K562 (cell line): ENCODE results near the gene KCNB1. TPM values are rescaled to one million over a fixed set of nuclear protein-coding genes. Genes with fewer than 3 reads are reported as not detected.

Experiments used
- ATAC-seq: fragments of 200-7000 bp; cut with Tn5 transposase; 3 replicates; pipeline ENCODE4 v1.9.1; 2020; ENCODE audit warnings: moderate library complexity
- BruUV-seq: library from RNA; stranded (reverse); fragments of 400-500 nt; replicated peaks from 2 replicates; lab custom pipeline; 2021; lab: Mats Ljungman, UMichigan
- CTCF ChIA-PET: fragments of 300-600 bp; formaldehyde crosslinking; extraction: SDS; loops from one replicate; lab custom pipeline; 2021; ENCODE audit warnings: low intra/inter-chr PET ratio; lab: Yijun Ruan, JAX
- POLR2A ChIA-PET: fragments of 300-600, 350-650 bp; sonication (Branson Sonifier 250); formaldehyde crosslinking; extraction: SDS; loops from one replicate; lab custom pipeline; 2021; ENCODE audit warnings: antibody characterized with exemption, inconsistent platforms; lab: Yijun Ruan, JAX
- DNase-seq, 4 experiments: peaks; one replicate each; pipeline versions ENCODE4 v3.0.0 to v3.0.0-alpha.2; 2011 to 2018; ENCODE audit warnings: low spot score in 3 of 4, mixed read lengths in 3 of 4; ENCODE audit errors: extremely low read depth in 1 of 4
- FAIRE-seq: peaks from 2 replicates; lab custom pipeline; 2011; peaks lifted over from hg19 to GRCh38; lab: Jason Lieb, UNC
- H2AFZ ChIP-seq: 2 replicates; pipeline ENCODE4 v1.6.0; 2011; ENCODE audit warnings: low read depth, low read length, control low read depth, inconsistent platforms
- H3K27ac ChIP-seq: fragments of 200-600 bp; 3 replicates; pipeline ENCODE4 v1.8.0; 2011; ENCODE audit warnings: low read depth, mild to moderate bottlenecking, control low read depth, inconsistent platforms, low read length, moderate library complexity, mixed read lengths; ENCODE audit errors: extremely low read depth
- H3K27me3 ChIP-seq, 2 experiments: fragments of 300-600 bp in 1 of 2; 2 replicates in 1 of 2; 3 replicates in 1 of 2; pipeline versions ENCODE4 v1.6.0 to v1.8.0; 2011; ENCODE audit warnings: inconsistent platforms in 2 of 2, low read length in 2 of 2, mild to moderate bottlenecking in 1 of 2, mixed read lengths in 1 of 2, moderate library complexity in 1 of 2; ENCODE audit not compliant: control insufficient read depth in 2 of 2, insufficient read depth in 2 of 2
- H3K36me3 ChIP-seq: fragments of 300-600 bp; 3 replicates; pipeline ENCODE4 v1.8.0; 2011; ENCODE audit warnings: mild to moderate bottlenecking, low read length, inconsistent platforms; ENCODE audit not compliant: control insufficient read depth, insufficient read depth
- H3K4me1 ChIP-seq, 2 experiments: fragments of 200-600 bp in 1 of 2; replicated peaks in 1 of 2; 2 replicates in 1 of 2; 3 replicates in 1 of 2; pipeline versions ENCODE4 v1.5.1 to v1.8.0; 2011; ENCODE audit warnings: inconsistent platforms in 2 of 2, low read length in 2 of 2, mild to moderate bottlenecking in 1 of 2, mixed read lengths in 1 of 2, moderate library complexity in 1 of 2; ENCODE audit not compliant: control insufficient read depth in 2 of 2, insufficient read depth in 2 of 2
- H3K4me2 ChIP-seq: 2 replicates; pipeline ENCODE4 v1.6.1; 2011; ENCODE audit warnings: low read length, control low read depth, inconsistent platforms, mixed read lengths; ENCODE audit not compliant: insufficient read depth
- H3K4me3 ChIP-seq: fragments of 200-600 bp; sonication (generic), shearing (Covaris generic); 2 replicates; pipeline ENCODE4 v1.5.1; 2016; ENCODE audit warnings: control low read depth, inconsistent platforms
- H3K79me2 ChIP-seq: fragments of 200-600 bp; 3 replicates; pipeline ENCODE4 v1.8.0; 2011; ENCODE audit warnings: low read length, inconsistent platforms; ENCODE audit not compliant: control insufficient read depth, insufficient read depth
- H3K9ac ChIP-seq, 2 experiments: 2 replicates each; pipeline versions ENCODE4 v1.6.0 to v1.6.1; 2011; ENCODE audit warnings: low read depth in 2 of 2, low read length in 2 of 2, control low read depth in 1 of 2, inconsistent platforms in 1 of 2, mild to moderate bottlenecking in 1 of 2, mixed read lengths in 1 of 2; ENCODE audit not compliant: insufficient read depth in 1 of 2
- H3K9me1 ChIP-seq: one replicate; pipeline ENCODE4 v1.6.0; 2011; ENCODE audit warnings: inconsistent platforms, mild to moderate bottlenecking, low read length, moderate library complexity; ENCODE audit not compliant: control insufficient read depth, insufficient read depth
- H3K9me3 ChIP-seq: replicated peaks from 2 replicates; pipeline ENCODE4 v1.5.1; 2011; ENCODE audit warnings: low read depth, low read length, inconsistent platforms; ENCODE audit not compliant: control insufficient read depth, insufficient read depth
- H4K20me1 ChIP-seq: replicated peaks from 2 replicates; pipeline ENCODE4 v1.6.1; 2011; ENCODE audit warnings: low read length, inconsistent platforms, mixed read lengths; ENCODE audit not compliant: control insufficient read depth, insufficient read depth
- CBX8 ChIP-seq: fragments of 200-600 bp; sonication (generic); IDR thresholded peaks from 2 replicates; pipeline ENCODE4 v1.6.1; 2012; ENCODE audit warnings: borderline replicate concordance, mixed run types, low read depth, mild to moderate bottlenecking, moderate library complexity, mixed read lengths, low read length, control low read depth, inconsistent platforms; ENCODE audit not compliant: poor library complexity, severe bottlenecking; ENCODE audit errors: extremely low read depth
- E2F3 ChIP-seq: fragments of 250-450 bp; sonication (Bioruptor Pico); IDR thresholded peaks from 2 replicates; pipeline ENCODE4 v1.4.0; 2020; ENCODE audit warnings: mild to moderate bottlenecking
- E2F8 ChIP-seq: fragments of 450-650 bp; IDR thresholded peaks from 2 replicates; pipeline ENCODE4 v1.7.1; 2018; ENCODE audit warnings: mild to moderate bottlenecking, low read depth; ENCODE audit not compliant: partially characterized antibody
- RNF2 ChIP-seq: sonication (generic); IDR thresholded peaks from 2 replicates; pipeline ENCODE4 v1.6.1; 2016
- ZC3H4 ChIP-seq: sonication (generic); formaldehyde crosslinking; IDR thresholded peaks from 2 replicates; pipeline ENCODE4 v1.9.0; 2021; ENCODE audit warnings: missing genetic modification reagents, borderline replicate concordance
- WGBS: fragments of 100-300 bp; shearing (Covaris generic); methylation state at CpG from one replicate; pipeline ENCODE4 v1.1.6; 2016; ENCODE audit warnings: low coverage, mixed read lengths; ENCODE audit not compliant: insufficient coverage; ENCODE audit errors: missing lambda C conversion rate; 5-methylcytosine and 5-hydroxymethylcytosine counted together
- in situ Hi-C: fragments of 300-500 bp; cut with MboI; formaldehyde crosslinking; loops from 4 replicates; pipeline ENCODE4 v1.15.0; 2018; ENCODE audit warnings: inconsistent platforms, mixed read lengths
- intact Hi-C: fragments of 100-400 bp; cut with micrococcal nuclease; formaldehyde crosslinking; loops from 2 replicates; pipeline ENCODE4 v1.14.2; 2022
- polyA plus RNA-seq, 8 experiments: library from polyadenylated mRNA; depleted of rRNA in 4 of 8; stranded (reverse) in 5 of 8; unstranded in 3 of 8; fragments of >200 nt; fragmentation: Nextera tagmentation in 2 of 8; fragmentation: Illumina TruSeq in 1 of 8; extraction: Ambion mirVana in 2 of 8; extraction: Trizol in 1 of 8; gene quantifications; 2 replicates each; pipeline versions ENCODE4 v1.2.1 to v1.2.3, GENCODE V29; 2011 to 2014; ENCODE audit warnings: inconsistent platforms in 1 of 8, missing spikeins in 1 of 8
- total RNA-seq, 7 experiments: library from RNA; depleted of rRNA in 6 of 7; stranded (reverse); fragments of >200 nt in 6 of 7; fragmentation: Illumina TruSeq in 2 of 7; extraction: Trizol in 2 of 7; gene quantifications; 2 replicates each; pipeline versions ENCODE4 v1.2.1 to v1.2.3, GENCODE V29; 2011 to 2021; ENCODE audit warnings: low replicate concordance in 1 of 7

KCNB1 gene
- total and polyA plus RNA-seq, 9 of the 15 experiments (the other 6 are each of a cell fraction or from before 2014, with no cell fraction given) = 0.01 to 0.06 TPM; not detected in 7

GRCh38 chr20:49418809-49419208, 63.7 kb downstream of the KCNB1 start:
- WGBS = 3% methylated on average over 7 of the region's 7 CpGs
- H3K4me1 ChIP-seq = no peaks in the 10 kb centered on the region
- ATAC-seq (no peak), FAIRE-seq (no peak), DNase-seq (no peak)
- in situ Hi-C loops = no loop called here
- H3K4me3 ChIP-seq = no peak overlapping the region
- no peaks in the 10 kb centered on the region for H3K9me1 ChIP-seq
- H3K9ac ChIP-seq = no peak overlapping the region
- no peak overlapping the region for H3K4me2 ChIP-seq
- TF ChIP-seq RNF2 = no peak
- TF ChIP-seq E2F8 = no peak
- TF ChIP-seq CBX8 = no peak
- no peak for TF ChIP-seq ZC3H4 (CRISPR knock-in tag)
- no peak for TF ChIP-seq E2F3 (CRISPR knock-in tag)
- intact Hi-C loops = no loop called here
- no peaks in the 10 kb centered on the region for H3K79me2 ChIP-seq
- POLR2A ChIA-PET = interaction anchor here (0.6 to 0.8 kb wide), 3 partner anchors 13 to 126 kb away, joined by 3 read pairs; no protein-coding TSS in a partner anchor
- CTCF ChIA-PET = no interaction called here
- H3K27ac ChIP-seq = no peak overlapping the region
- H3K36me3 ChIP-seq = no peaks in the 10 kb centered on the region
- H4K20me1 ChIP-seq = 0 out of 2 replicates have a peak, but pooled peaks cover 7% of the 10 kb centered on the region
- peaks cover 22 to 45% of the 10 kb centered on the region in 2 experiments for H3K27me3 ChIP-seq
- H3K9me3 ChIP-seq = no peaks in the 10 kb centered on the region
- BruUV-seq = no TSS peak
- H2AFZ ChIP-seq = no peak overlapping the region
